NCI-H1417 (cell line): ENCODE measurements around the gene ZNF557.

Source experiments
- DNase-seq, 3 experiments: peaks; one replicate each; lab custom pipeline; 2025; lab: John Stamatoyannopoulos, UW

Gene ZNF557

DNA sequence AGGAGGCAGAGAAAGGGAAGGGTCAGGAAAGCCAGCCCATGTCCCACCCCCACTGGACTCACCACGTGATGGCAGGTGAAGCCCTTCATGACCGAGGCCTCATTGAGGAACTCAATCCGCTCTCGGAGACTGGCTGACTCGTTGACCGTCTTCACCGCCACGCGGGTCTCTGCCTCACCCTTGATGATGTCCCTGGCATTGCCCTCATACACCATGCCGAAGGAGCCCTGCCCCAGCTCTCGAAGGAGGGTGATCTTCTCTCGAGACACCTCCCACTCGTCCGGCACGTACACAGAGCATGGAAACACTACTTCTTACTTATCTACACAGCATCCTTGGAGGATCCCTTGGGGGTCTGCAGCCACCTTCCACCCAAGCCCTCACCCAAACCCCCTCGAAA, 55.7 kb downstream of the ZNF557 start:
- no peak for DNase-seq

DNA sequence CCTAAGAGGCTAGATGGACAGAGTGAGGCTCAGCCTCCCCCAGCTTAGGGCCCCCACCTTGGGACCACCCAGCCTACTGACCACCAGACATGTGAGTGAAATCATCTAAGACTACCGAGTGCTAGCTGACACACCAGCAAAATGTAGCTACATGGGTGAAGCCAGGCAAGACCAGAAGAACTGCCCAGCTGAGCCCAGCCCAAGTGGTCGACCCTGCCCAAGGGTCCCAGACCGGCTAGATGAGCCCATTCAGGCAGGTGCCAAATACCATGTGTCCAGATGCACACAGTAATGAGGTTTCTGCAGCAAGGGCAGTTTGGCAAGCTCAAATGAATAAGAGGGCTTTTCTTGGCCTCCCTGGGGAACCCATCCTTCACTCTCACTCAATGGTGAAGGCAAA, 56.6 kb downstream of the ZNF557 start:
- DNase-seq, result no peak

DNA sequence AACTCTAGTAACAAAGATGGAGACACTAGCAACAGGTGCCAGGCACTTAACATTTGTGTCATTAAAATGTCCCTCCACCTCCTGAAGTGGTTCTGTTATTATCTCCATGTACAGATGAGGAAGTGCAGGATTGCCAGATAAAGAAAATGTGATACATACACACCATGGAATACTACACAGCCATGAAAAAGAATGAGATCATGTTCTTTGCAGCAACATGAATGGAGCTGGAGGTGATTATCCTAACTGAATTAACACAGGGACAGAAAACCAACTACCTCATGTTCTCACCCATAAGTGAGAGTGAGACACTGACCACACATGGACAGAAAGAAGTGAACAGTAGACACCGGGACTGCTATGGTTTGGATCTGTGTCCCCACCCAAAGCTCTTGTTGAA, 60.5 kb downstream of the ZNF557 start:
- no peak for DNase-seq

DNA sequence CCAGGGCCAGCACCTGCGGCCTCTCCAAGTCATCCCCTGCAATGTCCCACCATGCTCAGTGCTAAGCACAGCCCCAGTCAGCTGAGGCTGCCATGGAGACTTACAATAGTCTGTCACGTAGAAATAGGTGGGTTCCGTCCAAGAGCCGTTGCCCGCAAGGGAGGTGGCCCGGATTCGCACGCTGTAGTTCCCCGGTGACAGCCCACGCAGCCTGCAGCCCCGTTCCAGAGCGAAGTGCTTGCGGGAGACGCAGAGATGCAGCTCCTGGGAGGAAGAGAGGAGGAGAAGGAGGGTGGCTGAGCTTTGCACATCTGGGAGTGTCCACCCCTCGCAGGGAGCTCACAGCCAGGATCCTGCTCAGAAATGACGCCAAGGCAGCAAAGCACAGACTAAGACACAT, 62.6 kb downstream of the ZNF557 start:
- no peak for DNase-seq

DNA sequence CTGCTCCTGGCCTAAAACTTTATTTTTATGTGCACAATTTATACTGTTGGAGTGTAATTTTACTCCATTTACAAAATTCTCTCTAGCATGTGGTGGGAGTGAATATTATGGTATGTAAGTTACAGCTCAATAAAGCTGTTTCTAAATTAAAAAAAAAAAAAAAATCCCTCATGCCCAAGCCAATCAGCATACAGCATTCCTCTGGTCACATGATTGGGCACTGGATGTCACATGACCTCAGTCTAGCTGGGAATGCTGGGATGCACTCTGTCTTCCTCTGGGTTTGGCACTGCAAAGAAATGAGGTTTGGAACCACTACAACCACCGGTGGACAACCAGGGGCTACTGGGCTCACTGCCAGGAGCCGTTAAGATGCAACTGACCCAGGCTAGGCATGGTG, 67.6 kb downstream of the ZNF557 start:
- no peak for DNase-seq
